Mesothelial cell of epicardium (in vitro differentiated cells): ENCODE results near the gene GPX3. TPM values are rescaled to one million over a fixed set of nuclear protein-coding genes. Genes with fewer than 3 reads are reported as not detected.

Experiments used
- DNase-seq, 2 experiments: peaks; one replicate each; pipeline ENCODE4 v3.0.0; 2021; ENCODE audit warnings: low spot score in 2 of 2; ENCODE audit not compliant: unreplicated experiment in 2 of 2
- H3K27ac Mint-ChIP-seq: 2 replicates; pipeline ENCODE4 v1.8.0; 2021; ENCODE audit warnings: mixed read lengths
- H3K27me3 Mint-ChIP-seq: 2 replicates; pipeline ENCODE4 v1.8.0; 2021; ENCODE audit warnings: low read depth, mixed read lengths
- H3K36me3 Mint-ChIP-seq: 2 replicates; pipeline ENCODE4 v1.8.0; 2021; ENCODE audit warnings: mixed read lengths
- H3K4me1 Mint-ChIP-seq: 2 replicates; pipeline ENCODE4 v1.8.0; 2021; ENCODE audit warnings: mixed read lengths
- H3K4me3 Mint-ChIP-seq: 2 replicates; pipeline ENCODE4 v1.8.0; 2021; ENCODE audit warnings: mild to moderate bottlenecking, moderate library complexity, mixed read lengths
- H3K9me3 Mint-ChIP-seq: 2 replicates; pipeline ENCODE4 v1.8.0; 2021; ENCODE audit warnings: mixed read lengths
- total RNA-seq: library from RNA; stranded (reverse); gene quantifications from 3 replicates; pipeline ENCODE4 v1.2.1, GENCODE V29; 2021
- TF ChIP-seq, protein P1 (sequence below): fragments of 200-600 bp; sonication (generic); IDR thresholded peaks from one replicate; pipeline ENCODE4 v1.5.0; 2021; ENCODE audit warnings: antibody characterized with exemption; ENCODE audit not compliant: unreplicated experiment

GPX3 gene
- total RNA-seq, 1 donor from 2014 or later, result 2.0 TPM

DNA sequence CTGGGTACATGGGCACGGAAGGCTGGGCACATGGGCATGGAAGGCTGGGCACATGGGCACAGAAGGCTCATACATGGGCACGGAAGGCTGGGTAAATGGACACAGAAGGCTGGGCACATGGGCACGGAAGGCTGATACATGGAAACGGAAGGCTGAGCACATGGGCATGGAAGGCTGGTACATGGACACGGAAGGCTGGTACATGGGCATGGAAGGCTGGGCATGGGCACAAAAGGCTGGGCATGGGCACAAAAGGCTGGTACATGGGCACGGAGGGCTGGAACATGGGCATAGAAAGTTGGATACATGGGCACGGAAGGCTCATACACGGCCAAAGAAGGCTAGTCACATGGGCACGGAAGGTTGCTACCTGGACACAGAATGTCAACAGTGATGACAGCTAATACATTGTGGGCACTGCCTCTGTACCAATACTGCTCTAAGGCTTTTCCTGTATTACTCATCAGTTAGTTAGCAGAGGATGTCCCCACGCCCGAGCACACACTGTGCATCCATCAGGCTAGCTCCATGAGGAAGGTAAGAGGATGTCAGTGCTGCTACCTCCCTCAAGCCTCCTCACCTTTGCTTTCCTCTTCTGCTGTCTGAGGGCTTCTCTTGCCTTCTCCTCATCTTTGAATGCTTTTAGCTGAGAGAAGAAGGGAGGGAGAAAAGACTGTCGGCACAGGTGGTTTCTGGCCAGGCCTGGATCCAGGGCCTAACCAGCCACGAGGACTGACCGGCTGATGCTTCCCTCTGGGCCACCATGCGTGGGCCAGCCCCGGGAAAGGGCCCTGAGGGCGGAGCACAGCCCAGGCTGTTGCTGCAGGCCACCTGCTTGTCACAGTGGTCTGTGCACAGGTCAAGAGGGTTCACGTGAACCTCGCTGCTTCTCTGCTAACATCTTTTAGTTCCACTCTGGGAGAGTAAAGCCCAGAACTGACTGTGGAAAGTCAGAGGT, 14.3 kb downstream of the GPX3 start:
- Mint-ChIP-seq H3K4me1 (no peaks in the 10 kb centered on the region), H3K27ac (no peak overlapping the region), H3K27me3 (no peaks in the 10 kb centered on the region), H3K36me3 (peaks cover 47% of the 10 kb centered on the region), H3K9me3 (no peaks in the 10 kb centered on the region), H3K4me3 (no peak overlapping the region)
- no peak for DNase-seq
- TF ChIP-seq, protein P1, sequence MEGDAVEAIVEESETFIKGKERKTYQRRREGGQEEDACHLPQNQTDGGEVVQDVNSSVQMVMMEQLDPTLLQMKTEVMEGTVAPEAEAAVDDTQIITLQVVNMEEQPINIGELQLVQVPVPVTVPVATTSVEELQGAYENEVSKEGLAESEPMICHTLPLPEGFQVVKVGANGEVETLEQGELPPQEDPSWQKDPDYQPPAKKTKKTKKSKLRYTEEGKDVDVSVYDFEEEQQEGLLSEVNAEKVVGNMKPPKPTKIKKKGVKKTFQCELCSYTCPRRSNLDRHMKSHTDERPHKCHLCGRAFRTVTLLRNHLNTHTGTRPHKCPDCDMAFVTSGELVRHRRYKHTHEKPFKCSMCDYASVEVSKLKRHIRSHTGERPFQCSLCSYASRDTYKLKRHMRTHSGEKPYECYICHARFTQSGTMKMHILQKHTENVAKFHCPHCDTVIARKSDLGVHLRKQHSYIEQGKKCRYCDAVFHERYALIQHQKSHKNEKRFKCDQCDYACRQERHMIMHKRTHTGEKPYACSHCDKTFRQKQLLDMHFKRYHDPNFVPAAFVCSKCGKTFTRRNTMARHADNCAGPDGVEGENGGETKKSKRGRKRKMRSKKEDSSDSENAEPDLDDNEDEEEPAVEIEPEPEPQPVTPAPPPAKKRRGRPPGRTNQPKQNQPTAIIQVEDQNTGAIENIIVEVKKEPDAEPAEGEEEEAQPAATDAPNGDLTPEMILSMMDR, result no peak

DNA sequence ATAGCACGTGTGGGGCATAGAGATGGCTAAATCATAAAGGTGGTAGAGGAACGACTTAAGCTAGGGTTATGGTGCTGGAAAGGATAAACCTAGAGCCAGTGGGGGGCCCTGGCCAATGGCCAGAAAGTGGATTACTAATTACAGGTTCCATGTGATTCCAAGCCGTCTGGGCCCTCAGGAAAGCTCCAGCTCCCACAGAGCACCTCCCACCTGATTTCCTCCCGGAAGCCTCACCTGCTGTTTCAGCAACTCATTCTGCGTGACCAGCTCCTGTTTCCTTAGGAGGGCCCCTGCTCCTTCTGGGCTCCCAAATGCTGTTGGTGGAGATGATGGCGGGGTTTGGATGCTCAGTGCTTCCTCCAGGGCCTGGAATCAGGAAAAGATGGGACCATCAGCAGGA, 16.2 kb downstream of the GPX3 start:
- H3K4me1 Mint-ChIP-seq, result no peaks in the 10 kb centered on the region
- no peak for DNase-seq
- H3K36me3 Mint-ChIP-seq, result peaks cover 44% of the 10 kb centered on the region
- no peak overlapping the region for H3K27ac Mint-ChIP-seq
- TF ChIP-seq, protein P1, result no peak
- H3K9me3 Mint-ChIP-seq, result no peaks in the 10 kb centered on the region
- no peak overlapping the region for H3K4me3 Mint-ChIP-seq
- no peaks in the 10 kb centered on the region for H3K27me3 Mint-ChIP-seq

DNA sequence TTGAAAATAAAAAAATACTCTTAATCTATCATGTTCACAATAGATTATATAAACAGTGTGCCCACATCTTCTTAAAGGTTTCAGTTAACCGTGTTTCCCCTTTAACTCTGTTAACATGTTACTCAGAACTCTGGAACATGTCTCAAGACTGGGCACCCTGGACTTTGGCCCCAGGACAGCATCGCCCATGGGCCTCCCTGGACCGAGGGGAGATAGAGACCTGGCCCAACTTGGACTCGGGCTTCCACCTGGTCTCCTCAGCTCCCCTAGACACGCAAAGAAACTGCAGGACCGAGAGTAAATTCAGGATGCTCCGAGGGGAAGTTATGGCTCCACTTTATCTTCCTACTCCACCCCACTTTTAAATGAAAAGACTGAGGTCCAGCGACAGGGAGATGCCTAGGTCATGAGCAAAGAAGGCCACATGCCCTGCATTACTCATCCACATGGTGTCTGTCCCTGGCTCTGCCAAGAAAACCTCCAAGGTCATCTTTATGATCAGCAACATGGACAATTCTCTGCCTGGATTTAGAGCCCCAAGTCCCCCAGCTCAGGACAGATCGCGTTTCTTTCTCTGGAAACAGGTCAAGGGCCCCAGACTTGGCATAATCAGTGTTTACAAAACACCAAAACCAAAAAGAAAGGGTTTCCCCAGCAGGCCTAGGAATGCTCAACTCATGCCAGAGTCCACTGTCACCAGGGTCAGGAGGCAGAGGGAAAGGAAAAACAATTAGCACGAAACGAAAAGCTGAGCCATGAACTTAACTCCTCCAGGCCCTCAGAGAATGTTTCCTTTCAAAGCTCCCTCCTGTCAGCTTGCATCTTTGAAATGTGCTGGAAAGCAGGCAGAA, 17.4 kb downstream of the GPX3 start:
- no peaks in the 10 kb centered on the region for H3K27me3 Mint-ChIP-seq
- no peak overlapping the region for H3K27ac Mint-ChIP-seq
- TF ChIP-seq, protein P1, result no peak
- no peak for DNase-seq
- H3K4me3 Mint-ChIP-seq, result no peak overlapping the region
- no peaks in the 10 kb centered on the region for H3K4me1 Mint-ChIP-seq
- H3K9me3 Mint-ChIP-seq, result no peaks in the 10 kb centered on the region
- peaks cover 38% of the 10 kb centered on the region for H3K36me3 Mint-ChIP-seq

DNA sequence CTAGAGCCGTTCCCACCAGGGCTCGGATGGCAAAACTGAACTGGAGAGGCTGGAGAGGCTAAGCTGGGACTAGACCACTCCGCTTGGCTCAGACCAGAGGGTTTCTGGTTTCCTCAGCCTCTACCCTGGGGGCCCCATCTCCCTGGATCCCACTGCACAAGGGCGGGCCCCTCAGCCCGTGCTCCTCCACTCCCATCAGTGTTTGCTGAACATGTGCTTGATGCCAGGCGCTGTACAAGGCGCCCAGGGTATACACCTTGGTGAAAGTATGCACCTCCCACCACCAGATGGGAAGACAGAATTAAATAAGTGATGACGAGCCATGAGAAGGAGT, 18.0 kb downstream of the GPX3 start:
- no peak overlapping the region for H3K27ac Mint-ChIP-seq
- peaks cover 41% of the 10 kb centered on the region for H3K36me3 Mint-ChIP-seq
- H3K4me3 Mint-ChIP-seq, result no peak overlapping the region
- H3K4me1 Mint-ChIP-seq, result no peaks in the 10 kb centered on the region
- TF ChIP-seq, protein P1, result no peak
- H3K9me3 Mint-ChIP-seq, result no peaks in the 10 kb centered on the region
- no peaks in the 10 kb centered on the region for H3K27me3 Mint-ChIP-seq
- DNase-seq, result no peak

DNA sequence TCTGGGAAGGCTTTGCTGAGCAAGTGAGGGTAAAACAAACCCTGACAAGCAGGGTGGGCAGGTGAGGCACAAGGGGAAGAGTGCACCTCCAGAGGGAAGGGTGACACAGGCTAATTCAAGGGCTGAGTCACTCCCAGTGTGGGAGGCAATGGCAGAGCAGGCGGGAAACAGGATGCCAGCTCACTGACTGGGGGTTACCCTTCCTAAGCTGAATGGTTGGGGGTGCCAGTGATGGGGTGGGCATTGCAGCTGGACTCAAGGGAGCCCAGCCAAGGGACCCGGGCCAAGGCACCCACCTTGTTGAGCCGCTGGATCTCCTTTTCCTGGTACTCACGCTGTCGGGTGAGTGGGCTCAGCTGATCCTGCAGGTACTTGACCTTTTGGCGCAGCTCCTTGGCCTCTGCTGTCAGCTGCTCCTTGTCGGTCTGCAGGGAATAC, 18.4 kb downstream of the GPX3 start:
- Mint-ChIP-seq H3K36me3 (peaks cover 38% of the 10 kb centered on the region), H3K27me3 (no peaks in the 10 kb centered on the region), H3K27ac (no peak overlapping the region), H3K9me3 (no peaks in the 10 kb centered on the region), H3K4me3 (no peak overlapping the region), H3K4me1 (no peaks in the 10 kb centered on the region)
- TF ChIP-seq, protein P1, result no peak
- no peak for DNase-seq
